GM12878 (cell line): Measurements from ENCODE around the gene RRP12. TPM values are rescaled to one million over a fixed set of nuclear protein-coding genes. Genes with fewer than 3 reads are reported as not detected.

Experiments
- ATAC-seq: fragments of 200-7000 bp; cut with Tn5 transposase; 3 replicates; pipeline ENCODE4 v1.9.1; 2020; ENCODE audit warnings: mild to moderate bottlenecking, moderate library complexity
- BruUV-seq: library from RNA; stranded (reverse); fragments of 400-500 nt; replicated peaks from 2 replicates; lab custom pipeline; 2021; lab: Mats Ljungman, UMichigan
- CTCF ChIA-PET: fragments of 300-600 bp; sonication (Branson Sonifier 250); formaldehyde crosslinking; extraction: SDS; loops from one replicate; lab custom pipeline; 2021; ENCODE audit warnings: inconsistent platforms; lab: Yijun Ruan, JAX
- POLR2A ChIA-PET: fragments of 350-600 bp; formaldehyde crosslinking; extraction: SDS; loops from one replicate; lab custom pipeline; 2021; ENCODE audit warnings: inconsistent platforms; lab: Charles Lee
- RAD21 ChIA-PET: fragments of 300-600 bp; sonication (Branson Sonifier 250); formaldehyde crosslinking; loops from one replicate; lab custom pipeline; 2023; ENCODE audit warnings: antibody characterized with exemption; ENCODE audit not compliant: unreplicated experiment; lab: Charles Lee
- SMC1A ChIA-PET: fragments of 300-600 bp; sonication (Branson Sonifier 250); formaldehyde crosslinking; loops from one replicate; lab custom pipeline; 2023; ENCODE audit not compliant: unreplicated experiment, uncharacterized antibody; lab: Charles Lee
- DNase-seq: peaks from one replicate; pipeline ENCODE4 v3.0.0-alpha.2; 2011; ENCODE audit warnings: low read depth, low spot score
- FAIRE-seq: peaks from 3 replicates; lab custom pipeline; 2011; peaks lifted over from hg19 to GRCh38; lab: Jason Lieb, UNC
- H2AFZ ChIP-seq: 2 replicates; pipeline ENCODE4 v1.6.0; 2011; ENCODE audit warnings: low read depth, low read length, control low read depth; ENCODE audit not compliant: control insufficient read depth
- H3K27ac ChIP-seq: 2 replicates; pipeline ENCODE4 v1.5.1; 2011; ENCODE audit warnings: control low read depth; ENCODE audit not compliant: control insufficient read depth, insufficient read depth
- H3K27me3 ChIP-seq, 2 experiments: replicated peaks in 1 of 2; 2 replicates each; pipeline versions ENCODE4 v1.6.0 to v1.6.1; 2011; ENCODE audit warnings: low read length in 1 of 2; ENCODE audit not compliant: control insufficient read depth in 2 of 2, insufficient read depth in 2 of 2
- H3K36me3 ChIP-seq, 2 experiments: 2 replicates each; pipeline ENCODE4 v1.5.1; 2011; ENCODE audit warnings: low read length in 1 of 2; ENCODE audit not compliant: control insufficient read depth in 2 of 2, insufficient read depth in 2 of 2
- H3K4me1 ChIP-seq: 2 replicates; pipeline ENCODE4 v1.6.1; 2011; ENCODE audit warnings: mild to moderate bottlenecking, low read length, moderate library complexity, mixed read lengths; ENCODE audit not compliant: control insufficient read depth, insufficient read depth
- H3K4me2 ChIP-seq: 2 replicates; pipeline ENCODE4 v1.6.0; 2011; ENCODE audit warnings: control low read depth; ENCODE audit not compliant: control insufficient read depth, insufficient read depth
- H3K4me3 ChIP-seq: fragments of 200-600 bp; sonication (generic); 2 replicates; pipeline ENCODE4 v1.5.1; 2016
- H3K79me2 ChIP-seq: 2 replicates; pipeline ENCODE4 v1.6.0; 2011; ENCODE audit warnings: low read length; ENCODE audit not compliant: control insufficient read depth, insufficient read depth
- H3K9ac ChIP-seq: 2 replicates; pipeline ENCODE4 v1.8.0; 2011; ENCODE audit warnings: low read length, control low read depth, mixed read lengths; ENCODE audit not compliant: control insufficient read depth, insufficient read depth
- H3K9me3 ChIP-seq: replicated peaks from 3 replicates; pipeline ENCODE4 v1.5.1; 2011; ENCODE audit warnings: mild to moderate bottlenecking, low read length; ENCODE audit not compliant: control insufficient read depth, insufficient read depth
- H4K20me1 ChIP-seq: 2 replicates; pipeline ENCODE4 v1.6.0; 2011; ENCODE audit not compliant: control insufficient read depth, insufficient read depth
- ATF3 ChIP-seq: IDR thresholded peaks from 2 replicates; pipeline ENCODE4 v1.6.1; 2011; ENCODE audit warnings: low read depth, mild to moderate bottlenecking, low read length, moderate library complexity, borderline replicate concordance; ENCODE audit errors: extremely low read depth
- BHLHE40 ChIP-seq, 2 experiments: fragments of 450-650 bp in 1 of 2; IDR thresholded peaks; 2 replicates each; pipeline ENCODE4 v1.6.1; 2011 to 2017; ENCODE audit warnings: low read depth in 2 of 2, borderline replicate concordance in 1 of 2, improper control_type of control experiment in 1 of 2, low read length in 1 of 2, mild to moderate bottlenecking in 1 of 2
- CBX3 ChIP-seq: fragments of 200-600 bp; sonication (generic); IDR thresholded peaks from 2 replicates; pipeline ENCODE4 v1.6.1; 2016; ENCODE audit warnings: low read depth, borderline replicate concordance
- CEBPB ChIP-seq, 2 experiments: fragments of 150-350 bp in 1 of 2; IDR thresholded peaks; 2 replicates each; pipeline ENCODE4 v1.6.1; 2012 to 2014; ENCODE audit warnings: low read depth in 2 of 2, low read length in 2 of 2, borderline replicate concordance in 1 of 2, inconsistent platforms in 1 of 2
- ESRRA ChIP-seq: IDR thresholded peaks from 2 replicates; pipeline ENCODE4 v1.6.1; 2012; ENCODE audit warnings: mild to moderate bottlenecking, low read length, improper control_type of control experiment
- IRF4 ChIP-seq: IDR thresholded peaks from 2 replicates; pipeline ENCODE4 v1.6.1; 2011; ENCODE audit warnings: low read depth, low read length
- KAT2A ChIP-seq: conservative IDR thresholded peaks from 2 replicates; pipeline ENCODE4 v1.6.1; 2011; ENCODE audit warnings: low read depth, low read length; ENCODE audit not compliant: control insufficient read depth
- MTA2 ChIP-seq: fragments of 450-650 bp; IDR thresholded peaks from 2 replicates; pipeline ENCODE4 v1.6.1; 2016; ENCODE audit warnings: low read depth, mild to moderate bottlenecking, moderate library complexity
- MXI1 ChIP-seq: fragments of 150-350 bp; IDR thresholded peaks from 2 replicates; pipeline ENCODE4 v1.6.1; 2011; ENCODE audit warnings: low read depth, mild to moderate bottlenecking, inconsistent platforms, low read length, improper control_type of control experiment
- NBN ChIP-seq: fragments of 450-650 bp; IDR thresholded peaks from 2 replicates; pipeline ENCODE4 v1.6.1; 2016
- RAD21 ChIP-seq: IDR thresholded peaks from 2 replicates; pipeline ENCODE4 v1.6.1; 2011; ENCODE audit warnings: mild to moderate bottlenecking, low read depth, low read length, moderate library complexity; ENCODE audit not compliant: insufficient read depth
- RUNX3 ChIP-seq: IDR thresholded peaks from 2 replicates; pipeline ENCODE4 v1.6.1; 2012; ENCODE audit warnings: low read length, inconsistent platforms
- SIN3A ChIP-seq: IDR thresholded peaks from 2 replicates; pipeline ENCODE4 v1.6.1; 2012; ENCODE audit warnings: low read depth, low read length, improper control_type of control experiment
- SPI1 ChIP-seq: IDR thresholded peaks from 2 replicates; pipeline ENCODE4 v1.6.1; 2011; ENCODE audit warnings: low read depth, mild to moderate bottlenecking, low read length, moderate library complexity, borderline replicate concordance; ENCODE audit not compliant: insufficient read depth
- ZNF384 ChIP-seq: IDR thresholded peaks from 2 replicates; pipeline ENCODE4 v1.6.1; 2012; ENCODE audit warnings: low read depth, mild to moderate bottlenecking, low read length, improper control_type of control experiment, borderline replicate concordance
- WGBS: methylation state at CpG from one replicate; pipeline ENCODE4 v1.1.6; 2016; ENCODE audit warnings: low lambda C conversion rate; ENCODE audit not compliant: insufficient replicate concordance, insufficient coverage; ENCODE audit errors: missing lambda C conversion rate; 5-methylcytosine and 5-hydroxymethylcytosine counted together
- in situ Hi-C: fragments of 300-500 bp; cut with MboI; formaldehyde crosslinking; loops from 9 replicates; pipeline ENCODE4 v1.14.3; 2018; ENCODE audit warnings: mixed read lengths
- intact Hi-C: fragments of 100-400 bp; cut with micrococcal nuclease; formaldehyde crosslinking; loops from one replicate; pipeline ENCODE4 v1.14.2; 2022; ENCODE audit not compliant: unreplicated experiment
- polyA plus RNA-seq, 11 experiments: library from polyadenylated mRNA; depleted of rRNA in 4 of 11; unstranded in 6 of 11; stranded (reverse) in 5 of 11; fragments of >200 nt; fragmentation: Nextera tagmentation in 4 of 11; fragmentation: Illumina TruSeq in 1 of 11; extraction: Ambion mirVana in 4 of 11; extraction: Trizol in 1 of 11; gene quantifications; 1 replicate in 1 of 11; 2 replicates in 10 of 11; pipeline versions ENCODE4 v1.2.1 to v1.2.3, GENCODE V29; 2011 to 2016; ENCODE audit warnings: inconsistent platforms in 2 of 11, missing spikeins in 2 of 11, low read depth in 1 of 11
- total RNA-seq, 4 experiments: library from RNA; depleted of rRNA in 3 of 4; stranded (reverse); fragments of >200 nt in 3 of 4; fragmentation: Illumina TruSeq in 1 of 4; extraction: Trizol in 1 of 4; gene quantifications; 2 replicates each; pipeline versions ENCODE4 v1.2.1 to v1.2.3, GENCODE V29; 2013 to 2021
- TF ChIP-seq, protein P1 (sequence below): fragments of 450-650 bp; IDR thresholded peaks from 2 replicates; pipeline ENCODE4 v1.6.1; 2018; ENCODE audit warnings: borderline replicate concordance, mild to moderate bottlenecking; ENCODE audit not compliant: partially characterized antibody
- TF ChIP-seq, protein P2 (sequence below): fragments of 450-650 bp; IDR thresholded peaks from 2 replicates; pipeline ENCODE4 v1.6.1; 2014; ENCODE audit warnings: mild to moderate bottlenecking

Gene RRP12
- total and polyA plus RNA-seq, 10 of the 15 experiments (the other 5 are each of a cell fraction or from before 2014, with no cell fraction given), result 5.3 to 48.7 (median 16.8) TPM

GRCh38 chr10:97373456-97373855 is 27.7 kb downstream of the RRP12 start:
- Histone ChIP-seq H3K4me3 (no peak overlapping the region), H3K79me2 (no peaks in the 10 kb centered on the region), H2AFZ (no peak overlapping the region), H3K27ac (no peak overlapping the region), H3K4me1 (no peaks in the 10 kb centered on the region), H3K27me3 (no peaks in the 10 kb centered on the region), H3K9me3 (no peaks in the 10 kb centered on the region), H3K4me2 (no peak overlapping the region), H3K36me3 (peaks cover 12 to 38% of the 10 kb centered on the region in 2 experiments), H3K9ac (no peak overlapping the region), H4K20me1 (no peaks in the 10 kb centered on the region)
- CTCF ChIA-PET, result no interaction called here
- ATAC-seq (no peak), FAIRE-seq (no peak), DNase-seq (no peak)
- 98% methylated on average over 10 of the region's 10 CpGs for WGBS
- RAD21 ChIA-PET, result no interaction called here
- TF ChIP-seq NBN, result no peak
- no peak for TF ChIP-seq CBX3
- no peak for TF ChIP-seq MXI1
- no peak for TF ChIP-seq KAT2A
- TF ChIP-seq SIN3A, result no peak
- TF ChIP-seq, protein P1, sequence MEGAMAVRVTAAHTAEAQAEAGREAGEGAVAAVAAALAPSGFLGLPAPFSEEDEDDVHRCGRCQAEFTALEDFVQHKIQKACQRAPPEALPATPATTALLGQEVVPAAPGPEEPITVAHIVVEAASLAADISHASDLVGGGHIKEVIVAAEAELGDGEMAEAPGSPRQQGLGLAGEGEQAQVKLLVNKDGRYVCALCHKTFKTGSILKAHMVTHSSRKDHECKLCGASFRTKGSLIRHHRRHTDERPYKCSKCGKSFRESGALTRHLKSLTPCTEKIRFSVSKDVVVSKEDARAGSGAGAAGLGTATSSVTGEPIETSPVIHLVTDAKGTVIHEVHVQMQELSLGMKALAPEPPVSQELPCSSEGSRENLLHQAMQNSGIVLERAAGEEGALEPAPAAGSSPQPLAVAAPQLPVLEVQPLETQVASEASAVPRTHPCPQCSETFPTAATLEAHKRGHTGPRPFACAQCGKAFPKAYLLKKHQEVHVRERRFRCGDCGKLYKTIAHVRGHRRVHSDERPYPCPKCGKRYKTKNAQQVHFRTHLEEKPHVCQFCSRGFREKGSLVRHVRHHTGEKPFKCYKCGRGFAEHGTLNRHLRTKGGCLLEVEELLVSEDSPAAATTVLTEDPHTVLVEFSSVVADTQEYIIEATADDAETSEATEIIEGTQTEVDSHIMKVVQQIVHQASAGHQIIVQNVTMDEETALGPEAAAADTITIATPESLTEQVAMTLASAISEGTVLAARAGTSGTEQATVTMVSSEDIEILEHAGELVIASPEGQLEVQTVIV, result no peak
- no peak for TF ChIP-seq ESRRA
- no peak for TF ChIP-seq ZNF384
- no peak for TF ChIP-seq IRF4
- no peak for TF ChIP-seq BHLHE40 (IDR thresholded peaks at IDR 0.05; ENCODE audit: borderline replicate concordance in 1 of 2, low read depth in 2 of 2, low read length in 1 of 2)
- TF ChIP-seq ATF3, result no peak
- no peak for TF ChIP-seq RAD21
- TF ChIP-seq RUNX3, result no peak
- no peak for TF ChIP-seq MTA2
- no peak for TF ChIP-seq CEBPB (IDR thresholded peaks at IDR 0.05; ENCODE audit: borderline replicate concordance in 1 of 2, low read depth in 2 of 2, low read length in 2 of 2)
- TF ChIP-seq SPI1, result no peak
- TF ChIP-seq, protein P2, sequence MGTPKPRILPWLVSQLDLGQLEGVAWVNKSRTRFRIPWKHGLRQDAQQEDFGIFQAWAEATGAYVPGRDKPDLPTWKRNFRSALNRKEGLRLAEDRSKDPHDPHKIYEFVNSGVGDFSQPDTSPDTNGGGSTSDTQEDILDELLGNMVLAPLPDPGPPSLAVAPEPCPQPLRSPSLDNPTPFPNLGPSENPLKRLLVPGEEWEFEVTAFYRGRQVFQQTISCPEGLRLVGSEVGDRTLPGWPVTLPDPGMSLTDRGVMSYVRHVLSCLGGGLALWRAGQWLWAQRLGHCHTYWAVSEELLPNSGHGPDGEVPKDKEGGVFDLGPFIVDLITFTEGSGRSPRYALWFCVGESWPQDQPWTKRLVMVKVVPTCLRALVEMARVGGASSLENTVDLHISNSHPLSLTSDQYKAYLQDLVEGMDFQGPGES, result no peak
- in situ Hi-C loops (no loop called here), intact Hi-C loops (no loop called here)
- no TSS peak for BruUV-seq
- SMC1A ChIA-PET, result no interaction called here
- POLR2A ChIA-PET, result no interaction called here
